Umbilical cord (tissue), 2 donors: Measurements from ENCODE around the gene INSRR. TPM values are rescaled to one million over a fixed set of nuclear protein-coding genes. Genes with fewer than 3 reads are reported as not detected.

ENCODE experiments used
- DNase-seq: peaks from one replicate; pipeline ENCODE4 v3.0.0-alpha.2; 2015; ENCODE audit warnings: low spot score
- total RNA-seq: library from RNA; depleted of rRNA; stranded (reverse); fragments of >200 nt; gene quantifications from one replicate; pipeline ENCODE4 v1.2.3, GENCODE V29; 2014; ENCODE audit warnings: low replicate concordance; ENCODE audit not compliant: insufficient read depth

Gene INSRR
- total RNA-seq, 1 donor from 2014 or later = not detected

DNA sequence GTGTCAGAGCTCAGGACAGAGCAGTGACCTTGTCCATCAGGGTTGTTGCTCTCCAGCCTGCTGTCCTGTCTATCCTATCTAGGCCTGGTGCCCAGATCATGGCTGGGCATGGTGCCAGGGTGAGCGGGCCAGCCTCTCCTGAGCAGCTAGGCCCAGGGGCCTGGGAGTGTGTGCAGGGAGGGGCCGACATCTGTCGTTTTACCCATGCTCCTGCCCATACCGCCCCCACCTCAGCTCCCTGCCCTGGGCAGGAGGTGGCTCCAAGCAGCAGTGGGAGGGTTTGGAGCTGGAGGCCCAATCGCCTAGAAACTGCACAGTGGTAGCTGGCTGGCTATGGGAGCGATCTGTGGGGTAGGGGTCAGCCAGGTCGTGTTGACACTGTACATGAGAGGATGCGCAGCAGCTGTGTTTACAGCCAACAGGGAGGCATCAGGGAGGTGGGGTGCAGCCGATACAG is 6.5 kb downstream of the INSRR start:
- DNase-seq = peak; percentile 56

DNA sequence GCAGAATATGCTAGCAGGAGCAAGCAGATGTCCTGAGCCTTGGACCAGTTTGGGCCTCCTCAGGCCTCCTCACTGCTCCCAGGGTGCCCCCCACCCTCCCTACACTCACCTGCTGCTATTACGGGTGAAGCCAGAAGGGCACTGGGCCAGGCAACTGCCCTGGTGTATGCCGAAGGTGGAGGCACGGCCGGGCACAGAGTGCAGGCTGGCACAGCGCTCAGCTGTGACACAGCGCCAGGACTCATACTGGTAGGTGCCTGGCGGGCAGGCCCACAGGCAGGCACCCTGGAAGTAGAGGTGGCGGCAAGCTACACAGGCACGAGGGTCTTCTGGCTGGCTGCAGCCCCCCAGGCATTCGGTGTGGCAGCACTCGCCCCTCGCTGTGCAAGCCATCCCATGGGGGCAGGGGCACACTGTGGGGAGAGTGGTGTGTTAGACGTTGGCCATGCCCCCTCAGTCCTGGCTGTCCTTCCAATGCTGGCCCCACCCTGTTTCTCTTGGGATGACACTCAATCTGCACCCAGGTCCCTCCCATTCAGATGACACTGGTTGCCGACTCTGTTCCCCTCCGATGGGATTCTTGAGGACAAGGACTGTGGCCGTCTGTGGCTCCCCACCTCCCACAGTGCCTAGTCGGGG is 7.0 kb downstream of the INSRR start:
- no peak for DNase-seq

DNA sequence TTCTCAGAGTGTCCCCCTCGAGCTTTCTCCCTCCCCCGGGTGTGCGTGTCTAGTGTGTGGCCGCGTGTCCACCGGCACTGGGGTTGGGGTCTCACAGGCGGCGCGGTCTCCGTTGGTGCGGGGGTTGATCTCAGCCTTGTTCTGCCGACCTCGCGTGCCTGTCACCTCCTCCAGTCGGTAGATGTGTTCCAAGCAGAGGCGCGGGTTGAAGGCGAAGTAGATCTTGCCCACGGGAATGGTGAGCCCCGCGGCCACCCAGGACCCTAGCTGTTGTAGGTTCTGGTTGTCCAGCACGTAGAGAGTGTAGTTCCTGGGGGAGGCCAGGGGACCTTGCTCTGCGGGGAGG is 9.8 kb downstream of the INSRR start:
- DNase-seq = no peak

DNA sequence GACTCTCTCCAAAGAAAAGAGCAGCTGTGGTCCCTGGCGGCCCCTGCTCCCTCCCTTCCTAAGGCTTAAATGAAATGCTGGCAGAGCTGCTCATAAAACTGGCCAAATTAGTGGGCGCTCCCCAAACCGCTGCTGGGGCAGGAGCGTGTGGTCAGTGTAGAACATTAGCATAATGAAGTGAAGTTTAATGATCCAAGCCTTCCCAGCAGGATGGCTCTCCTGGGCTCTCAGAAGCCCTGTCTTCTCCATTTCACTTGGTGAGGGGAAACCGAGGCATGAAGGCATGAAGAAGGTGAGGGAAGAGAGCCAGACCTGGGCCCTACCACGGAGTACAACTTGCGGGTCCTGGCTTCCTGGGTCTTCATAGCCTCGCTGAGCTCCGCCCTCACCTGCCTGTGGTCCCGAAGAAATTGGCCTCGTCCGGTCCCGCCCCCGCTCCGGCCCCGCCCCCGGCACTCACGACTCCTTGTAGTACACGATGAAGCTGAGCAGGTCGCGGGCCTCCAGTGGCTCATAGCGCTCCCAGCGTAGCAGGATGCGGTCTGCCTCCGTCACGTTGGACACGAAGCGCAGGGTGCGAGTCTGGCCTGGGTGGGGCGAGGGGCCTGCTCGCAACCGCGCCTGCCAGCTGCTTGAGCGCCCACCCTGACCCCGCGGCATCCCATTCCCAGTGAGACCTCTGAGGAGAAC is 10.3 kb downstream of the INSRR start:
- no peak for DNase-seq

DNA sequence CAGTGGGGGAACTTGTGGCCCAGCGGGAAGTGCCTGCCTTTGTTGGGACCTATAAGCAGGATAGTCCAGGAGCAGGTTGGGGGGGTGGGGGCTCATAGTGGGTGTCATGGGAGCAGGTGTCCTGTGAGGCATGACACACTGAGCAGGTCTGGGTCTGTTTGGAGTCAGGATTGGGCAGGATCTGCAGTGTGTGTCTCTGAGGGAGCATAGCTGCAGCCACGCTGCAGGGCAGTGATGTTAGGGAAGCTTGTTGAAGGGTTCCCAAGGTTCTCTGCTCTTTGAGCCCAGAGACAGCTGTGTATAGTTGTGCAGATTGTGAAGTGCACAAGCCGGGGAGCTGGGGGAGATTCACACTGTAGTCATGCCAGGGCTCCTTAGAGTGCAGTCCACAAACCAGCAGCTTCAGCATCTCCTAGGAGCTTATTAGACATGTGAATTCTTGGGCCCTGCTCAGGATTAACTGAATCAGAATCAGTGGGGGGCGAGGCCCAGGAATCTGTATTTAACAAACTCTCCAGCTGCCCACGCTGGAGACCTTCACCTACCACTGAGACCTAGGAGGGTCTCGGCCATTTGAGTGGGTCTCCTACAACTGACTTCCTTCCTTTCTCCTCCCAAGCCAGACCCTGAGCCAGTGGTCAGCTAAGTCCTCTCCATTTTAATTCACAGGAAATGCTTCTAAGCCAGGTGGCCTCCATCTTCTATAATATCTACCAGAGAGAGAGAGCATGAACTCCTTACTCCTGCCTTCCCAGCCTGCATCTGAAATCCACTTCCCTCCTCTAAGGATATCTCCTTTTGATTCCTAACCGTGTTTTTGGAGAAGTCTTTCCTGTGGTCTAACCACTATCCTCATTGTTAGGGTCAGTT is 11.1 kb downstream of the INSRR start:
- no peak for DNase-seq

DNA sequence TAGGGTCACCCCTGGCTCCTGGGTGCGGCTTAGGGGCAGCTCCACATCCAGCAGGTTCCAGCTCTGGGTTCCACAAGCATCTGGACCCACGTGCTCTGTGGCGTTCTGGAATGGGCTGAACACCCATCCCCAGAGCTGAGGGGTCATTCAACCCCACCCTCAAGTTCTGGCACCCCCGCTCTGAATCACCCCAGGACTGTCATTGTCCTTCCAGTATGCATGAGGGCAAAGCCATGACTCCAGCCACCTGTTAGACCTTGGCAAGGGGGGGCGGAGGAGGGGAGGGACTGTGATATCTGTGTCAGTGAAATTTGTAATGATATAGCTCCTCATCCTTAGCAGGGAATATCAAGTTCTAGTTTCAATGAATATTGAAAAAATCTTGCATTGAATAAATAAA is 12.3 kb downstream of the INSRR start:
- no peak for DNase-seq

DNA sequence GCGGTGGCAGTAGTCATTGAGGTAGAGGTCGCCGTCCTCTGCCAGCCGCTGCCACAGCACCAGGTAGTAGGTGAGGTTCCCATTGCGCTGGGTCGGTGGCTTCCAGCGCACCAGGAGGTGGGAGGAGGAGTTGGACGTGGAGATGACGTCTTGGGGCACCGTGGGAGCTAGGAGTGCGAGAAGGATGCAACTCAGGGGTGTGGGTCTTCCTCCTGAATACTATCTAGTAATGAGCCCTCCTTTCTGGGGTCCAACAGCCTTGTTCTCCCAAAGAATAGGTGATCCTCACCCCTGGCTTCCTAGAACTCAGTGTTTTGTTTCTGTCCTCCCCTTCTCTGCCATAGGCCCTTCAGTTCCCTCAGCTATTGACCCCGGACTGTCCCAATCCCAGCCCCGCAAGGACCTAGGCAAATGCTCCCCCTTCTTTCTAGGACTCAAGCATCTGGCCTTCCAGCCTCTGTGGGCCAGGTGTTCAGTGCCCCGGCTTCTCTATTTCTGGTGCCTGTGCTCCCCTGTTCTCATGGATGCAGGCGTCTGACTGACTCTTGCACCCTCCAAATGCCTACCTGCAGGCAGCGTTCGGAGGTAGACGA is 12.9 kb downstream of the INSRR start:
- DNase-seq = no peak

DNA sequence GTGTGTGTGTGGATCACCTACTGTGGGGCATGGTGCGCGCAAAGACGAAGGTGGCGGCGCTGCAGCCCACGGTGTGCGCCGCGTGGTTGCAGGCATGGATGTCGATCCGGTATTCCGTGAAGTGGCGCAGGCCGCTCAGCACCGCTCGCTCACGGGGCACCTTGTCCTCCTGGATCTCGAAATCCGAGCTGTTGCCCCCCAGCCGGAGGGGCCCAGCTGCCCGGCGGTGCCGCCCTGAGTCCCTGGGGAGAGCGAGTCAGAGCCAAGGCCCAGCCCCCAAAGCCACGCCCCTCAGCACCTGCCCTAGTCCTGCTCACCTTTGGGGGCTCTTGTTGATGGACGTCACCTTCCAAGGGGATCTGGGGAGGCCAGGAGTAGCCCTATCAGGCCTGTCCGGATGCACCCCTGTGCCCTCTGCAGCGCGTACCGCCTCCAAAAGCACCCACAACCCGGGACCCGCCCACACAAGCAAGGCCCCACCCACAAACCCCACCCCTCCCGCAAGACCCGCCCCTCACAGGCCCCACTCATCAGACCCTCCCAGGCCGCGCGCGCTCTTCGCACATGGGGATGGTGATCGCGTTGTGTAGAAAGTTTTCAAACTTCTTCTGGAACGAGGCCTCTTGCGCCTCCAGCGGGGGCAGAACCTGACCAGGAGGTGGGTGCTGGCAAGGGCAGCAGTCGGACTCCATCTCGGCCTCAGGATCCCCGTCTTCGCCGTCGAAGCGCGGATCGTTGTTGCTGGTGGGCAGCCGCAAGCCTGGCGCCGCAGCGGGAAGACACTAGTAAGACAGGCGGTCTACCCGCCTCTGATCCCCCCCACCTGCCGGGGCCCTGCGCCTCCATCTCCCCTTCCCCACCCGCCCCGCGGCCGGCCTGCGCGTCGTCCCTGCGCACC is 13.6 kb downstream of the INSRR start:
- DNase-seq = no peak

DNA sequence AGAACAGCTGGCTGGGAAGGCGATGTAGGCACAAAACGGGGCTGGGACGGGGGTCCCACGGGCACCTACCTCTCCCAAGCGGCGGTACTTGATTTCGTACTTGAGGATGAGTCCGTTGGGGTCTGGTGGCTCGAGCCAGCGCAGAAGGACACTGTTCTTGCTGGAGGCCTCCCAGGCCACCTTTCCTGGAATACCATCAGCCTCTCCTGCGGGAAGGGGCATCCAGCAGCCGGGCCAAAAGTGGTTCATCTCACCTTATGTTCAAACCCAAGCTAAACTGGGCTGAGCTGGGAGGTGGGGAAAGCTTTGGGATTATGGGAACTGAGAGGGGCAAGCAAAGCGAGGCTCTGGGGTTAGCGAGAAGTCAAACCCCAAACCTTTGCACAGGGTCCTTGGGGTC is 14.3 kb downstream of the INSRR start:
- DNase-seq = no peak

DNA sequence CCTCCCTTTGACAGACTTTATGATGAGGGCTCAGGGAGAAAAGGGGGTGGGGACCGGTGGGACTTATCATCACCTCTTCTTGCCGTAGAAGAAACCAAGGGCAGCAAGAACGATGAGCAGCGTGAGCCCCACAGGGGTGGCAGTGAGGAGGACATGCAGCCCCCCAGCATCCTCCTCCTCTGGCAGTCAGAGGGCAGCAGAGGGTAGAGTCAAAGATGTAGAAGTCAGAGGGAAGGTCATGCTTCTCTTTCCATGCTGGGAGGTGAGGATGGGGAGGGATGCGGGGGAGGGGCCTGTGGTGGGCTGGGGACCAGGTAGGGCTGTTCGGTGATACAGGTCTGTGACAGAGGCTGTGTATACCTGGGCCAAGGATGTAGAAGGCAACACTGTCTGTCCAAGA is 14.8 kb downstream of the INSRR start:
- DNase-seq = no peak

DNA sequence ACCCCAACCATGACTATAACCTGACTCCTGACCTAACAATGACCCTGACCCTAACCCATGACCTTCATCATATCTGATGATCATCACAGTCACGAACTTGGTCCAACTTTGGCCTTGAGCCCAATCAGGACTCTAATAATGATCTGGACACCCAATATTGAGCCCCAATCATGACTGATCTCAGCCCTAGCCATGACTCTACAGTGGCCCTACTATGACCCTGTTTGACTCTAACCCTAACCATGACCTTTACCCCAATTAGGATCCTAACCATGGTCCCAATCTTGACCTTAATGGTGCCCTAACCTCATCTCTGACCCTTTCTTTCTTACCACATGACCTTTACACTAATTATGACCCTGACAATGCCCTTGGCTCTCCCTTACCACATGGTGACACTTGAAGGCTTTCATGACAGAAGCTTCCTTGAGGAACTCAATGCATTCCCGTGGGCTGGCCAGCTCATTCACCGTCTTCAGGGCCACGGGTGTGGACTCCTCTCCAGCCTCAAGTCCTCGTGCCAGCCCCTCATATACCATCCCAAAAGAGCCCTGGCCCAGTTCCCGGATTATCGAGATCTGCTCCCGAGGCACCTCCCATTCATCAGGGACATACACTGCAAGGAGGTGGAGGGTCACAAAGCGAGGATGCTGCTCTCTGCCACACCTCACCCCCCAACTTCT is 16.2 kb downstream of the INSRR start:
- DNase-seq = no peak

DNA sequence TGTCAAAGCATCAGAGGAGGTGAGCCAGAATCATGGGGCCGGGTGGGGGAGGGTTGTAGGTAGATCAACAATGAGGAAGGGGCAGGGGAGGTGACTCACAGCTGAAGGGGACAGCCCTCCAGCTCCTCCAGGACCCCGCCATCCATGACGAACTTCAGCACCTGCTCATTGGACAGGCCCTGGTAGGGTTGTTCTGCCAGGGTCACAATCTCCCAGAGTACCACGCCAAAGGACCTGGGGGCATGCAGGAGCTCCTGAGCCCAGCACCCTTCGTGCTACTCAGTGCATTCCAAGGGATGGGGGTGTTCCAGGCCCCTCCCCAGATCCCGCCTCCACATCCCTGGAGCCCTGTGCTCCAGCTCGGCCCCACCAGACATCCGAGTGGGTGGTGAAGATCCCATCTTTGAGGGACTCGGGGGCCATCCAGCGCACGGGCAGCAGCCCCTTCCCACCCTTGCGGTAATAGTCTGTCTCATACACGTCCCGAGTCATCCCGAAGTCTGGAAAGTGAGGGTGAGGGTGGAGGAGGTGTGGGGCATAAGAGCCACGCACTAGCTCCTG is 17.5 kb downstream of the INSRR start:
- no peak for DNase-seq

DNA sequence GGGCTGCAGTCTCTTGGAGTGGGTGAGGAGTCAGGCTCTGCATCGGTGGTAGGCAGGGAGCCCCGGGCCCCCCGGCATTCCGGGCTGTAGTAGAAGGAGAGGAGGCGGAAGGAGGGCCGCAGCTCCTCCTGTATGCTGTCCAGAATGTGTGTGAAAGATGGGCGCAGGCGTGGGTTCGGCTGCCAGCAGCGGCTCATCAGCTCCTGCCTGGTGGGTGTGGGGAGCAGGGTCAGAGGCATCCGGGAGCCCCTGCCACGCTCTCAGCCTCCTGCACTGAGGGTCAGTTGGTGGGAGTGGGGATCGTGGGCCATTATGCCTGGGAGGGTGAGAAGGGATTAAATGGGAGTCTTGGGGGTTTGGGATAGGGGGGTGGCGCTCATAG is 18.0 kb downstream of the INSRR start:
- no peak for DNase-seq

DNA sequence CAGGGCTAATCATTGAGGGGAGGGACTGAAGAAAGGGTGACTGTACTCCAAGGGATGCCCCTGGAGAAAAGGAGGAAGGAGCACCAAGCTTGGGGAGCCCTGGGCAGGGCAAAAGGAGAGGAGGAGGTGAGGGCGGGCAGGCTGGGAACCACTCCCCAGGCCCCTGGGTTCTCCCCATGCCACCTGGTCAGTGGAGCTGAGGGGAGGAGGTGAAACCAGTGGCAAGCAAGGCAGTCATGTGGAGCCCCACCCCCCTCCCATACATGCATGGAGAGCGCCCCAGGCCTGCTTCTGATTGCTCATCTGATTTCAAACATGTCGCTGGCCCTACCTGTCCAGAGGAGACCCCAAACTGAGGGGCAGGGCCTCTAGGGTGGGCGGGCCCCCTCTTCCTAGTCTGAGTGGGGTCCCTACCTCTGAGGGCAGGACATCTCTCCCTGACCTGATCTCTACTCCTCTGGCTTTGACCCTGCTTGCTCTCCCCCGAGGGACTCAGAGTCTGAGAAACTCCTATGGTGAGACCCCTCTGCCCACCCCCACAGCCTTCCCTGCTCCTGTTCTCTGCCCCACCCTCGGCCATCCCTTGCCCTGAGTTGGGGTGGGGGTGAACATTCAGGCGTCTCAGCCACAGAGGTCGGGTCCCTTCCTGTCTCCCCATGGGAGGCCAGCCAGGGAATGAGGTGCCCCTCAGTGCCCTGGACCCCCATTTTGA is 18.6 kb downstream of the INSRR start:
- no peak for DNase-seq

DNA sequence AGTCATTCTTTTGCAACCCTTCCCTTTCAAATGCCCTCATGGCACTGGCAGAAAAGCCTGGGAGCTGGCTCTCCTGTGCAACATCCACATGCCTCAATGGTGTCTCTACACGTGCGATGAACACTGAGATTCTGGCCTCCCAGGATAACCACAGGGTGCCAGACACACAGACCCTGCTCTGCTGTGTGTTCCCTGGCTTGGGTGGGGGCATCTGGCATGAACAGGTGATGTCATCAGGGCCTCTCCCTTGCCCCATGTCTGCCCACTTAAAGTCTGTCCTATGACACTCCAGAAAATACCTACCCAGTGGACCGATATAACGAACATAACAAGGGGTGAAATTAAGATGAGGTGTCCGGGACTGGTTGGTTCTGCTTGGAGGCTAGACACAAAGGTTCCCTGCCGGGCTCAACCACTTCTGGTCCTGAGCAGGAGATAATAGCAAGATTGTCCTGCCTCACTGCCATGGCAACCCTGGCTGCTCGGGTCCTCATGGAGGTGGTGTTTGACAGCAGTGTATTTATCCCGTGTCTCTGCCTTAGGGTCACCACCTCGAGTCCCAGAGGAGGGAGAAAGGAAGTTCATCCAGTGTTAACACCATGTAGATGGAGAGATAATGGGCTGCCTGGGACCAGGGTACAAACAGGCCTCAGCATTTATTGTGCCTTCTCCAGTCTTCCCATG is 19.3 kb downstream of the INSRR start:
- no peak for DNase-seq

DNA sequence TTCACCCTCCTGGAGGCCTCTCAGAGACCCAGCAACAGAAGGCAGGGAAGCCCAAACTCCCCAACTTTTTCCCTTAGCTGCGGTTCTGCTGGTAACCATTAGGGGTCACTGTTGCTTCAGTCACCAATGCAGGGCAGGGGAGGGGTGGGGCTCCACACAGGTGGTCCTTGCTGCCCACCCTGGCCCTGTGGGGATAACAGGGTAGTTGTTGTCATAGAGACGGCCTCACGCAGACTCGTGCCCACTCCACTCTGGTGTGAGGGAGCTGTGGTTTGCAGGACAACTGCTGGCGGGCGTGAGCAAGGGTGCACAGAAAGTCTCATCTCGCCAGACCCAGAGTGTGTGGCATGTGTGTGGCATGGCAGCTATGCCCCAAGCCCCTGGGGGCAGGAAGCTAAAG is 19.9 kb downstream of the INSRR start:
- DNase-seq = no peak

DNA sequence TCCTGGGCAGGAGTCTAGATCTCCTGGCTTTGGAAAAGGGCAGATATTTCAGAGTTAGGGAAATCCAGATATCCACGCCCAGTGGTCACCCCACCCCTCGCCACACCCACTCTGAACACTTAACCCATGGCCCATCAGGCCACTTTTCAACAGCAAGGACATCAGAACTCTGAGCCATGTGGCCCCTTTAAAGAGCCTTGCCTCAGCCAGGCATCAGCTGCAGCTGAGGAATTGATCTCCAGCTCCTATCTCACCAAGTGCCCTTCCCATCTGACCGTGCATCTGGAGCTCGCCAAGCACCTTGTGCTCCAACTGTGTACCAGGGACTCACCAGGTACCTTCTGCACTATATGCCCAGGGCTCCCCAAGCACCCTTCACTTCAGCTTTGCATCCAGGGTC is 22.0 kb downstream of the INSRR start:
- DNase-seq = no peak

DNA sequence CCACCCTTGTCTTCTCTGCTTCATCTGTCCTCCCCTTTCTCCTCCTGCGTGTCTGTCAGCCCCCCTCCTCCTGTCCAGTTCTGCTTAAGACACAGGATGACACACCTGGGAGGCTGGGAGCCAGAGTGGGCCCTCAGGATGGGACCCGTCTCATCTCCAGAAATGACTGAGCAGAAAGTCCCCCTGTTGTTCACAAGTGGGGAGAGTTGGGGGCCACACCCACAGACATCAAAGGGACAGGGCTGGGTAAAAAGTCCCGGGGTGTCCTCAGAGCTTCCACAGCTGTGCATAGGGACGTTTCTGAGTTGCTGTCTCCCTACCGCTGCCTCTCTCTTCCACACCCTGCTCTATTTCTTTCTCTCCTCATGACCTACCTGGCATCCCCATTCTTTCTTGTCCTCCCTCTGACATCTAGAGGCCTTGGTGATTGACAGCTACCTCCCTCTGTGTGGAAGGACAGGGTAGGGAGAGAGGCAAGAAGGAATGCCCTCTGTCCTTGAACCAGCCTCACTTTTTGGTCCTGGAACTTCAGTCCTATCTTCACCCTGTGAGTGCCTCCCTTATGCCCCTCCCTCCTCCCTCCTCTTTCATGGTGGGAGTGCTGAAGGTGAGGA is 22.8 kb downstream of the INSRR start:
- no peak for DNase-seq

DNA sequence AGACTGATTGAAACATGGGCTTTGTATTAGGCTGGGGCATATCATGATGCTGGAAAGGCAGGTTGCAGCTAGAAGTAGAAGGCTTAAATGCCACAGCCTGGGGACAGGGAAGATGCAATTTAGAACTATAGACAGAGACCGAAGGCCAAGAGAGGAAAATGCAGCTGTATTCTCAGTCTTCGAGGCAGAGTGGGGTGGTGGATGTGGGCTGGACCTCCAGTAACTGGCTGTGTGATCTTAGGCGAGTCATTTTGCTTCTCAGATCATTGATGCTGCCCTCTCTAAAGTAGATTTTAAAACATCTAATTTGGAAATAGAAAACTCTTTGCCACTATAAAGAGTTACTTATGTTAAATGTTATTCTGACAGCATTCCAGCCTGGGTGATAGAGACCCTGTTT is 24.6 kb downstream of the INSRR start:
- no peak for DNase-seq
